Measurements from ENCODE around the gene NPHP3.

The NPHP3 gene

DNA sequence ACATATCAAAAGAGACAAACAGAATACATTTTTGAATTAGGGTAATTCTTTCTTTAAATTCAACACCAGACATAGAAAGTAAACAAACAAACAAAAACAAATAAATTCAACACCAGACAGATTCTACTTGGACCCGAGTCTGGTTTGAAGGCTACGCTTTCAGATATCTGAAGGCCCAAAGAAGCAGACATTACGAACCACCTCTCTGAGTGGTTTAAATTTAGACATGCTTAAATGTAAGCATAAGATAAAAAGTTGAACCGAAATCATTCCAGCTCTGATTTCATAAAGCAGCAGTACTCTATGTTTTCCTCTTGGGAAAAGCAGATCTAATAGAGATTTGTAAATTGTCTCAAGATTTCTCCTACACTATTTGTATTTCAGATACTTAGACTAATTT is 32.2 kb downstream of the NPHP3 start:
- no peak for DNase-seq (ENCODE audit: low read depth)

- DNase-seq (ENCODE audit: low read depth), result no peak
These were observed 40.0 kb downstream of the NPHP3 start for GRCh38 chr3:132682201-132682600.

GRCh38 chr3:132681421-132681820 is 40.8 kb downstream of the NPHP3 start:
- DNase-seq (ENCODE audit: low read depth), result no peak

- no peak for DNase-seq (ENCODE audit: low read depth)
These were observed 42.3 kb downstream of the NPHP3 start for GRCh38 chr3:132679911-132680310.

DNA sequence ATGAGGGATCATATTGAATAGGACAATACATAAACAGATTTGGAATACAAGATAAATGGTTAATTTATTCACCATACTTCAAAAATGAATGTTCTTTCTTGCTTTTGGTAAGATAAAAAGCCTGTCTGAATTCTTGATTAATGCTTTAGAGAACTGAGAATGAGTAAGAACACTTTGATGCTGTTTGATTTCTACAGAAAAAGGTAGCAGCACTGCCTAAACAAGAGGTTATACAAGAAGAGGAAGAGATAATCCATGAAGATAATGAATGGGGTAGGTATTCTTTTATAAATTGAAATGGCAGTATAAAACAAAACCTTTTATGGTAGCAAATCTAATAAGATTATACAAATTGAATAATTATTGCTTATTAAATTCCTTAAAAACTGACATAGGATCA is 46.8 kb downstream of the NPHP3 start:
- DNase-seq (ENCODE audit: low read depth), result no peak

- DNase-seq (ENCODE audit: low read depth), result no peak
These were observed 52.9 kb downstream of the NPHP3 start for GRCh38 chr3:132669256-132669777.

- DNase-seq (ENCODE audit: low read depth), result no peak
These were observed 56.9 kb downstream of the NPHP3 start for GRCh38 chr3:132665230-132665745.

- DNase-seq (ENCODE audit: low read depth), result no peak
These were observed 60.0 kb downstream of the NPHP3 start for GRCh38 chr3:132662212-132662611.

GRCh38 chr3:132661101-132661500 is 61.1 kb downstream of the NPHP3 start:
- no peak for DNase-seq (ENCODE audit: low read depth)

DNA sequence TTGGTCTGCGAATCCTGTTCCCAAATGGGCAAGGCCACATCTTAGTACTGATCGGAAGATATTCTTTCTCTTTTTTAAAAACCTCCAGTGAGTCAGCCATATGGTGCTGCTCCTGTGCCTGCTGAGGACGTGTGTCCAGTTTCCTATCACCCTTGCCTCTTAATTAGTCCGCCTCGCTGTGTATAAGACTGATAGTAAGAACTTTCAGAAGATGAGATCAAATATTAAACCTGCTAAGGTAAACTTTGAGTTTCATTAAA is 61.5 kb downstream of the NPHP3 start:
- DNase-seq (ENCODE audit: low read depth), result no peak

DNA sequence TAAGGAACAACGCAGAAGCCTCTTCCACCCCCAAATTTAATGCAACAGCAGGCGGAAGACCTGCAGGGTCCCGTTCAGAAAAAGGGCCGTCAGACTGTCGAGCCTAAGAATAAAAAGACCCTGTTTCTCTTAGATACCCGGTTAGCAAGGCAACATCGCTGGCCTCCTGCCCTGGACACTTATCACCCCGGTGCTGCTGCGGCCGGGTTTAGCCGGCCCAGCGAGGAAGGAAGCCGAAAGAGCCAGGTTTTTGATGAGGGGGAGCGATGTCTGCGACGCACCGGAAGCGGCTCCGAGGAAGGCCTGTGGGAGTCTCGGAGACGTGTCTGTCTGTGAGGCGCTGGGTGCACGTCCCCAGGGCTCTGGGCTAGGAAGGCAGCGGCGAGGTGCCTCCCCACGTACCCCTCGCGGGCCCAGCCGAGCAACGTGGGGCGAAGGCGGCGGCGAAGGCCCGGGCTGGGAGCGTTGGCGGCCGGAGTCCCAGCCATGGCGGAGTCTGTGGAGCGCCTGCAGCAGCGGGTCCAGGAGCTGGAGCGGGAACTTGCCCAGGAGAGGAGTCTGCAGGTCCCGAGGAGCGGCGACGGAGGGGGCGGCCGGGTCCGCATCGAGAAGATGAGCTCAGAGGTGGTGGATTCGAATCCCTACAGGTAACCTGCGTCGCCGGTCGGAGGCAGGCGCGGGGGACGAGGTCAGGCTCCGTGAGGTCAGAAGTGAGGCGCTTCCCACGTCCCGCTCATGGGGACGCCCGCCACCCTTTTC is 62.0 kb downstream of the NPHP3 start, which contains the start of gene UBA5:
Gene UBA5 (plus strand): TSS at position 278 of the 759 bp plus-strand sequence. CDS start 209 bp downstream, at position 487.
- DNase-seq (ENCODE audit: low read depth), result peak; percentile 39

GRCh38 chr3:132659365-132660051 is 62.7 kb downstream of the NPHP3 start, which contains the start of gene ACAD11:
Gene ACAD11 (minus strand): TSS chr3:132659809. CDS start chr3:132659751, 58 bp downstream.
- DNase-seq (ENCODE audit: low read depth), result no peak

GRCh38 chr3:132659000-132659364 is 63.2 kb downstream of the NPHP3 start:
- no peak for DNase-seq (ENCODE audit: low read depth)

GRCh38 chr3:132657869-132658747 is 64.1 kb downstream of the NPHP3 start:
- no peak for DNase-seq (ENCODE audit: low read depth)

DNA sequence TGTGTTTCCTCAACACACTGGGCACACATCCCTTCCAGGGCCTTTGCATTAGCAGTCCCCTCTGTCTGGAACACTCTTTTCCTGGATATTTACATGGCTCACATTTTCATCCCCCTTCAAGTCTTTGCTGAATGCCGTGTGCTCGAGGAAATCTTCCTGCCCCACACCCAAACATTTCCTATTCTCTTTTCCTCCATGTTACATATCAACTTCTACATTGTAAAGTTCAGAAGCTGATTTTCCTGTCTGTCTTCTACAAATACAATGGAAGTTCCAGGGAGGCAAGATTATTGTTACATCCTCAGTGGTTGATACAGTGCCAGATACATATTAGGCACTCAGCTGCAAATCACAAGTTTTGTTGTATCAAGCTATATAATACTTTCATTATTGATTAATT is 66.7 kb downstream of the NPHP3 start:
- no peak for DNase-seq (ENCODE audit: low read depth)

DNA sequence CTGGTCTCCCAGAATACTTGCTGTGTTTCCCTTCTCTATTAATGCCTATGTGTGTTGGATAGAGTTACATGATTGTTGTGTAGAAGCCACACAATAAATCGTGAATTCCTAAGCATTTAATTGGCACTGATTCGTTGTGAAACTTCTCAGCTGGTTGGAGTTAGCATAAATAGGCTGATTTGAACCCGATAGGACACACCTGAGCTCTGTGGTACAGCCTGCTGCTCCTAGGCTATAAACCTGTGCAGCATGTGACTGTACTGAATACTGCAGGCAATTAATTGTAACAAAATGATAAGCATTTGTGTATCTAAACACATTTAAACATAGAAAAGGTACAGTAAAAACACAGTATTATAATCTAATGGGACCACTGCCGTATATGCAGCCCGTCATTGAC is 67.5 kb downstream of the NPHP3 start:
- DNase-seq (ENCODE audit: low read depth), result no peak

GRCh38 chr3:132654190-132654589 is 68.0 kb downstream of the NPHP3 start:
- no peak for DNase-seq (ENCODE audit: low read depth)

DNA sequence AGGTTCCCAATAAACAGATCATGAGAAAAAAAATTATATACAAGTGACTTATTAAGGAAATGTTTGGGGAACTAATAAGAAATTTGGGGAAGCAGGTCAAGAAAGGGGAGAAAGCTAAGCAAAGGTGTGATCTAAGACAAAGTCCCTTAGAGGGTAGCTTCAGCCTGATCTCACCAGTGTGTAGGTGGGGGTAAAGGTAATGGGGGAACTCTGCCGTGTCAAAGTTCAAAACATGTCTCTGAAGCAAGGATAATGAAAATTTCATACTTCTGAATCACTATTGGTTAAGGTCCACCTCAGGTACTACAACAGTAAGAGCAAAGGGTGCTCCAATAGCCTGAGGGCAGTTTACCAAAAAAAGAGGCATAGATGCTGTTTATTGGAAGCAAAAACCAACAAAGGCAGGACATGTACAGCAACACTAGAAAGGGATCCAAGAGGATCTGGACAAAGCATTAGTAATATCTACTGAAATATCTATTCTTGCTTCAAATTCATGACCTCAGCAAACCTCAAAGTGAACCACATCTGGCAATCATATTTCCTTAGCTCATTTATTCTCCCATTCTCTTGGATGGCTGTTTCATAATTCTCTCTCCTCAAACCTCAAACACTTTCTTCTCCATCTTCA is 69.5 kb downstream of the NPHP3 start:
- DNase-seq (ENCODE audit: low read depth), result no peak

- no peak for DNase-seq (ENCODE audit: low read depth)
These were observed 72.1 kb downstream of the NPHP3 start for GRCh38 chr3:132650153-132650552.

DNA sequence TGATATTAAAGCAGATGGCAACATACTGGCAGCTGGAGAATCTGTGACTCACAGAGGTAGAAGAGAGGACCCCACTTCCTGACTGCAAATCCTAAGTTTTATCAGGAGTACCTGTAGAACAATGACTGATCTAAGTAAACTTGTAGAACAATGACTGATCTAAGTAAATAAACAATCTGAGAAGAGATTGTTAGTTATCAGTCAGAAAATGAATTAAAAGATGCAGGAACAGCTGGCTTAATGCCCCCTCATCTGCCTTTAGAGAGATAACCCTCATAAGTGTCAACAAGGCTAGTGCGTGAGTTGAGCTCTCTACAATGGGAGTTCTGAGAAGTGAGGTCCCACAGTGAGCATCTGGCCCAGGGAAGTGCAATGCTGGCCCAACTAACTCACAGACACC is 77.2 kb downstream of the NPHP3 start:
- DNase-seq (ENCODE audit: low read depth), result no peak

- no peak for DNase-seq (ENCODE audit: low read depth)
These were observed 78.8 kb downstream of the NPHP3 start for GRCh38 chr3:132643366-132643765.

GRCh38 chr3:132642539-132642847 is 79.7 kb downstream of the NPHP3 start:
- DNase-seq (ENCODE audit: low read depth), result no peak

All from stimulated activated CD8-positive, alpha-beta memory T cell treated with anti-CD3 and anti-CD28 coated beads, Interleukin-15, amount 100 ng/mL, for 24 hours (primary cell).